Measurements from ENCODE around the gene SMIM14. TPM values are rescaled to one million over a fixed set of nuclear protein-coding genes. Genes with fewer than 3 reads are reported as not detected.

Gene SMIM14
- total and polyA plus RNA-seq, 2 of the 8 experiments (the other 6 are each of a cell fraction or from before 2014, with no cell fraction given) = 29.1 to 31.0 TPM

- H2AK5ac ChIP-seq (ENCODE audit: low read depth, low read length) = no peak overlapping the region
- H2AFZ ChIP-seq (ENCODE audit: low read length) = no peak overlapping the region
- H4K20me1 ChIP-seq (replicated peaks in 1 of 2; ENCODE audit: control insufficient read depth in 1 of 2, insufficient read depth in 2 of 2, low read length in 2 of 2) = no peaks in the 10 kb centered on the region
- no peak overlapping the region for H3K4me2 ChIP-seq (ENCODE audit: insufficient read depth in 1 of 2, low read depth in 2 of 2, low read length in 2 of 2)
- no peaks in the 10 kb centered on the region for H3K27me3 ChIP-seq (replicated peaks in 1 of 4; ENCODE audit: control insufficient read depth in 3 of 4, extremely low read depth in 1 of 4, insufficient read depth in 3 of 4, low read length in 3 of 4)
- no peaks in the 10 kb centered on the region for H3K79me1 ChIP-seq (ENCODE audit: low read depth, low read length)
- POLR2A ChIA-PET (ENCODE audit: partially characterized antibody) = interaction anchor here (0.6 kb wide), 1 partner anchor 204 kb away, joined by 3 read pairs; no protein-coding TSS in a partner anchor
- H2BK20ac ChIP-seq (ENCODE audit: low read length) = no peak overlapping the region
- 96% methylated on average over 4 of the region's 6 CpGs; no CpG with 5 or more reads in 1 of the 2 experiments for WGBS, 2 experiments (ENCODE audit: extremely low coverage in 1 of 2, insufficient coverage in 1 of 2, insufficient read length in 1 of 2, insufficient replicate concordance in 2 of 2, low coverage in 1 of 2, low lambda C conversion rate in 2 of 2, missing lambda C conversion rate in 1 of 2)
- H2BK12ac ChIP-seq (ENCODE audit: low read depth, low read length) = no peak overlapping the region
- no peaks in the 10 kb centered on the region for H3K4me1 ChIP-seq (replicated peaks in 1 of 4; ENCODE audit: control insufficient read depth in 3 of 4, insufficient read depth in 4 of 4, low read length in 3 of 4)
- FAIRE-seq = no peak
- H3K79me2 ChIP-seq (ENCODE audit: control insufficient read depth in 1 of 2, insufficient read depth in 2 of 2, low read length in 2 of 2) = peaks cover 0 to 25% of the 10 kb centered on the region in 2 experiments; a peak in 2 of 4 replicates
- DNase-seq (ENCODE audit: low read depth in 1 of 2, low spot score in 2 of 2) = no peak
- no peaks in the 10 kb centered on the region for H3K23me2 ChIP-seq (ENCODE audit: low read depth, low read length)
- H4K91ac ChIP-seq (replicated peaks; ENCODE audit: insufficient read length, low read length) = no peak overlapping the region
- no peaks in the 10 kb centered on the region for H3K9me3 ChIP-seq (ENCODE audit: insufficient read depth in 2 of 2, low read depth in 1 of 2, low read length in 1 of 2)
- H3K27ac ChIP-seq (ENCODE audit: low read depth, low read length) = no peak overlapping the region
- H3K56ac ChIP-seq (replicated peaks; ENCODE audit: insufficient read length, low read depth, low read length) = no peak overlapping the region
- no peak overlapping the region for H3K4me3 ChIP-seq (ENCODE audit: extremely low read depth in 1 of 4, insufficient read depth in 2 of 4, low read depth in 3 of 4, low read length in 4 of 4)
- H4K8ac ChIP-seq (ENCODE audit: extremely low read depth, insufficient read depth, low read length) = no peak overlapping the region
- H2BK120ac ChIP-seq (replicated peaks; ENCODE audit: low read depth, low read length) = no peak overlapping the region
- no peak overlapping the region for H3K18ac ChIP-seq (ENCODE audit: extremely low read depth, low read length)
- H3K36me3 ChIP-seq (ENCODE audit: control insufficient read depth in 2 of 4, insufficient read depth in 4 of 4, low read length in 3 of 4) = peaks cover 0 to 41% (median 16%) of the 10 kb centered on the region in 4 experiments; a peak in 4 of 8 replicates
- no peak overlapping the region for H2BK5ac ChIP-seq (ENCODE audit: low read depth, low read length)
- H3K23ac ChIP-seq (ENCODE audit: insufficient read length) = no peak overlapping the region
- no peak overlapping the region for H3K14ac ChIP-seq (ENCODE audit: insufficient read length)
- H2BK15ac ChIP-seq (ENCODE audit: low read length) = no peak overlapping the region
- H4K5ac ChIP-seq (ENCODE audit: insufficient read length, low read depth, low read length) = no peak overlapping the region
- H3K9ac ChIP-seq (replicated peaks in 1 of 4; ENCODE audit: extremely low read depth in 1 of 4, low read depth in 3 of 4, low read length in 3 of 4) = no peak overlapping the region
- H3K4ac ChIP-seq (replicated peaks; ENCODE audit: insufficient read length, low read depth, low read length) = no peak overlapping the region
- CTCF ChIA-PET (ENCODE audit: partially characterized antibody) = no interaction called here
- TF ChIP-seq POU5F1 (IDR thresholded peaks at IDR 0.05; ENCODE audit: low read depth, low read length) = no peak
- no peak for TF ChIP-seq HDAC6 (IDR thresholded peaks at IDR 0.05; ENCODE audit: low read depth, low read length)
These were observed 120.2 kb downstream of the SMIM14 start for GRCh38 chr4:39518484-39518883.
